ENCODE data around the gene BORCS6.

DNA sequence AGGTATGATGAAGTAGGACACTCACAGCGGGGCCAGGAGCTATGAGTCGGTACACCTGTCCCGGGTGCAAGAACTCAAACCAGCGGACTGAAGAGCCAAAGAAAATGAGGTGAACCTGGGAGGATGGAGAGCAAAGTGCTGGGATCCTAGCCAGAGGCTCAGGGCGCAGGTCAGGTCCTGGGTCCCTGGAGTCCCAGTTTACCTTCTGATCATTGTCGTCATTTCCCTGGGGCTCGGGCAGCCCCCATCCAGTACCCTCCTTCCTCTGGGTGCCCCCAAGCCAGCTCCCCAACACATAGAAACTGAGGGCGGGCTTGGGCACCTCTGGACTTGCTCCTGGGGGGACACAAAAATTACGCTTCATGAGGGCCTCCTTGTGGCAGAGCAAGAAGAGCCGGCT, 41.7 kb upstream of the BORCS6 start:
- no peak for TF ChIP-seq POLR2A (IDR thresholded peaks at IDR 0.05; ENCODE audit: low read length)
- TF ChIP-seq GATA1 (IDR thresholded peaks at IDR 0.05; ENCODE audit: low read depth, low read length): no peak

All from erythroblast (primary cell).